ENCODE data around the gene EHMT1. TPM values are rescaled to one million over a fixed set of nuclear protein-coding genes. Genes with fewer than 3 reads are reported as not detected.

The EHMT1 gene
- total and polyA plus RNA-seq, 9 of the 15 experiments (the other 6 are each of a cell fraction or from before 2014, with no cell fraction given) = 2.2 to 76.0 (median 36.4) TPM

GRCh38 chr9:137658781-137659180 lies 40.0 kb downstream of the EHMT1 start:
- FAIRE-seq (no peak), ATAC-seq (no peak), DNase-seq (ENCODE audit: extremely low read depth in 1 of 4, low spot score in 3 of 4) (no peak)
- Histone ChIP-seq H3K4me2 (ENCODE audit: insufficient read depth, low read length) (no peak overlapping the region), H3K4me3 (no peak overlapping the region), H2AFZ (ENCODE audit: low read depth, low read length) (no peak overlapping the region), H3K79me2 (ENCODE audit: control insufficient read depth, insufficient read depth, low read length) (peaks cover 74% of the 10 kb centered on the region), H3K9me1 (ENCODE audit: control insufficient read depth, insufficient read depth, low read length) (peaks cover 2% of the 10 kb centered on the region), H3K27me3 (ENCODE audit: control insufficient read depth in 2 of 2, insufficient read depth in 2 of 2, low read length in 2 of 2) (no peaks in the 10 kb centered on the region), H3K9me3 (replicated peaks; ENCODE audit: control insufficient read depth, insufficient read depth, low read depth, low read length) (no peaks in the 10 kb centered on the region), H3K36me3 (ENCODE audit: control insufficient read depth, insufficient read depth, low read length) (peaks cover 9% of the 10 kb centered on the region; the same call in 2 of the 3 replicates), H3K4me1 (replicated peaks in 1 of 2; ENCODE audit: control insufficient read depth in 2 of 2, insufficient read depth in 2 of 2, low read length in 2 of 2) (no peaks in the 10 kb centered on the region; a peak in 1 of 5 replicates), H3K9ac (ENCODE audit: insufficient read depth in 1 of 2, low read depth in 2 of 2, low read length in 2 of 2) (no peak overlapping the region), H3K27ac (ENCODE audit: extremely low read depth, low read depth, low read length) (no peak overlapping the region), H4K20me1 (replicated peaks; ENCODE audit: control insufficient read depth, insufficient read depth, low read length) (0 out of 2 replicates have a peak, but pooled peaks cover 4% of the 10 kb centered on the region)
- BruUV-seq (replicated peaks) = no TSS peak
- in situ Hi-C loops (cut with MboI) (no loop called here), intact Hi-C loops (cut with micrococcal nuclease) (no loop called here)
- POLR2A ChIA-PET = interaction anchor here (0.6 to 0.7 kb wide), 3 partner anchors 9 to 36 kb away, joined by 3 to 5 read pairs (median 3); no protein-coding TSS in a partner anchor
- WGBS (ENCODE audit: insufficient coverage, low coverage, missing lambda C conversion rate) = 80% methylated on average over 2 of the region's 2 CpGs
- CTCF ChIA-PET (ENCODE audit: low intra/inter-chr PET ratio) = no interaction called here
- TF ChIP-seq XRCC3 (IDR thresholded peaks at IDR 0.05) (no peak), RNF2 (IDR thresholded peaks at IDR 0.05) (no peak), CHD7 (IDR thresholded peaks at IDR 0.05; ENCODE audit: low read depth, low read length) (no peak), ZNF175 (CRISPR knock-in tag; IDR thresholded peaks at IDR 0.05; ENCODE audit: low read depth) (no peak), ZNF354B (CRISPR knock-in tag; IDR thresholded peaks at IDR 0.05) (no peak), SNRNP70 (optimal IDR thresholded peaks at IDR 0.05; ENCODE audit: low read depth, low read length) (no peak), ZBTB33 (CRISPR knock-in tag; IDR thresholded peaks at IDR 0.05) (no peak), POLR3G (IDR thresholded peaks at IDR 0.05; ENCODE audit: extremely low read depth, insufficient read length, insufficient replicate concordance) (no peak)
